Gastroesophageal sphincter (tissue), 3 donors: ENCODE measurements around the gene FES.

Source experiments
- POLR2AphosphoS5 ChIP-seq: sonication (generic); formaldehyde crosslinking; IDR thresholded peaks from one replicate; pipeline ENCODE4 v1.6.1; 2017; ENCODE audit warnings: antibody characterized with exemption
- TF ChIP-seq, protein P1 (sequence below), 4 experiments: fragments of 200-600 bp in 2 of 4; fragments of 450-650 bp in 2 of 4; sonication (generic) in 1 of 4; IDR thresholded peaks; one replicate each; pipeline ENCODE4 v1.5.1; 2017 to 2019; ENCODE audit warnings: antibody characterized with exemption in 4 of 4, mild to moderate bottlenecking in 2 of 4, moderate library complexity in 2 of 4

DNA sequence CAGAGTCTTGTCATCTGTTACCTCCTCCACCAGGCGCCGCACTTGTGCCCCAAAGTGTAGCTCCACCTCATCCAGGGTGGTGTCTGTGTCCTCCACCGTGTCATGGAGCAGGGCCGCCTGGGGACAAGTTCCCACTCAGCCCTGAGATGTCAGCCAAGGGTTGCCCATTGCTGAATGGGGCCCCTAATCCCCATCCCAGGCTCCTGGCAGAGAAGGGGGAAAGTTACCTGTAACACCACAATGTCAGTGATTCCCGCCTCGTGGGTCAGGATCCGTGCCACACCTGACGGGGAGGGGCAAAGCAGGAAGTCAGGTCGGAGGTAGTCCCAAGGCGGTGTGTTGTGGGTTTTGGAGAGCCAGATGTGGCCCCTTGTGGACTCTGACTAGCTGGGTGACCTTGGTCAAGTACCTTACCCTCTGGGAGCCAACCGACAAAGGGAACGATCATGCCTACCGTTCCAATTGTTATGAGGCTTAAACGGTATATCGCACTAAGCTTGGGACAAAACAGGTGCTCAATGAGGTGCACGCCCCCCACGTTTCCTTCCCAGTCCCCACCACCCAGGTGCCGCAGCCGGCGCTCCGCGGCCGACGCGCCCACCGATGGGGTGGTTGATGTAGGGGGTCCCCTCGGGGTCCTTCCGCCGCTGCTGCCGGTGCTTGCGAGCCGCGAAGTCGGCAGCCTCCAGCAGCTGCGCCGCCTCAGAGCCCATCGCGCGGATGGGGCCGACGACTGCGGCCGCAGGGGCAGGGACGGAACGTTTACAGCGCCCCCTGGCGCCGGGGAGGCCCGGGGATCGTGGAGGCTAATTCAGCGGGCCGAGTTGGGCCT is 47.7 kb downstream of the FES start, which contains the start of gene HDDC3:
- TF ChIP-seq, protein P1, sequence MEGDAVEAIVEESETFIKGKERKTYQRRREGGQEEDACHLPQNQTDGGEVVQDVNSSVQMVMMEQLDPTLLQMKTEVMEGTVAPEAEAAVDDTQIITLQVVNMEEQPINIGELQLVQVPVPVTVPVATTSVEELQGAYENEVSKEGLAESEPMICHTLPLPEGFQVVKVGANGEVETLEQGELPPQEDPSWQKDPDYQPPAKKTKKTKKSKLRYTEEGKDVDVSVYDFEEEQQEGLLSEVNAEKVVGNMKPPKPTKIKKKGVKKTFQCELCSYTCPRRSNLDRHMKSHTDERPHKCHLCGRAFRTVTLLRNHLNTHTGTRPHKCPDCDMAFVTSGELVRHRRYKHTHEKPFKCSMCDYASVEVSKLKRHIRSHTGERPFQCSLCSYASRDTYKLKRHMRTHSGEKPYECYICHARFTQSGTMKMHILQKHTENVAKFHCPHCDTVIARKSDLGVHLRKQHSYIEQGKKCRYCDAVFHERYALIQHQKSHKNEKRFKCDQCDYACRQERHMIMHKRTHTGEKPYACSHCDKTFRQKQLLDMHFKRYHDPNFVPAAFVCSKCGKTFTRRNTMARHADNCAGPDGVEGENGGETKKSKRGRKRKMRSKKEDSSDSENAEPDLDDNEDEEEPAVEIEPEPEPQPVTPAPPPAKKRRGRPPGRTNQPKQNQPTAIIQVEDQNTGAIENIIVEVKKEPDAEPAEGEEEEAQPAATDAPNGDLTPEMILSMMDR (IDR thresholded peaks at IDR 0.05) = peak; percentile 85 to 96 (median 90)
- TF ChIP-seq POLR2AphosphoS5 = peak; percentile 78
